HG02610 (cell line): ENCODE data around the gene C1QTNF5.
"Not testable (repeated sequence)": the region's sequence is repeated elsewhere in the genome, so short reads cannot be mapped to it uniquely, and the experiment has no call there.

Source experiments
- ATAC-seq: cut with Tn5 transposase; IDR thresholded peaks from one replicate; pipeline ENCODE4 v1.9.1; 2021; ENCODE audit warnings: mild to moderate bottlenecking, moderate library complexity; ENCODE audit not compliant: unreplicated experiment

C1QTNF5 gene, protein sequence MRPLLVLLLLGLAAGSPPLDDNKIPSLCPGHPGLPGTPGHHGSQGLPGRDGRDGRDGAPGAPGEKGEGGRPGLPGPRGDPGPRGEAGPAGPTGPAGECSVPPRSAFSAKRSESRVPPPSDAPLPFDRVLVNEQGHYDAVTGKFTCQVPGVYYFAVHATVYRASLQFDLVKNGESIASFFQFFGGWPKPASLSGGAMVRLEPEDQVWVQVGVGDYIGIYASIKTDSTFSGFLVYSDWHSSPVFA

DNA sequence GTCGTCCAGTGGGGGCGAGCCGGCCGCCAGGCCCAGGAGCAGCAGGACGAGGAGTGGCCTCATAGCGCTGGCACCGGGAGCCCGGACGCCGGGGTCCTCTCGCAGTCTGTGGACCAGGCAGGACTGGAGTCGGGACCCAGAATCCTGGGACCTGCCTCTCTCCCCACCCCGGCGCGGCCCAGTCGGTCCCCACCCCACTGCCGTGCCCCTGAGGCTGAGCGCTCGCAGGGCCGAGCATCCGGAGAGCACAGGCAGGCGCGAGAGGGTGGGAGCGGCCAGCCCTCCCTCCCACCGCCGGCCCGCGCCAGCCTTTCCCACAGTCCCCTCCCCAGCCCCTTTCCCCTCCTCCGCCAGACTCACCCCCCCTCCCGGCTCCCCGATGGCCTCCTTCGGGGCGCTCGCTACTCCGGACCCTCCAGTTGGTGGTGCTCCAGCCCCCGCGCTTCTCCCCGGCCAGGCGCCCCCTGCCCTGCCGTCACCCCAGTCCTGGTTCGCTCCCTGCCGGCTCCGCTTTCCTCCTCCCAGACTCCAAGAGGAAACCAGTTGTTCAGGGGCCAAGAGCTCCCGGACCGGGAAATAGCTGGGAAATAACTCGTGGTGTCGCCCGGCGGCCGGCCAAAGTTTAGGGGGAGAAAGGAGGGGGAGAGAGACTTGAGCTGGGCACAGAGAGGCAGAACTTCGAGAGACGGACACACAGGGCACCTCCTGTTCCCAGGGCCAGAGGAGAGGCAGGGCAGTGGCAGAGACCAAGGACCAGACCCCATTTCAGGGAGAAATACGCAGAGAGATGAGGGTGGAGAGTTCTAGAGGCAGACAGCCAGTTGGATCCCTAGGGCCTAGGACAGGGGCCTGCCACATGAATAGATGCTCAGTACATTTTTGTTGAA, at the start of gene C1QTNF5:
Gene C1QTNF5, minus strand, starts transcription at position 549 of the 887 bp plus-strand sequence. Its CDS starts 486 bp downstream, at position 63.
- no peak for ATAC-seq

DNA sequence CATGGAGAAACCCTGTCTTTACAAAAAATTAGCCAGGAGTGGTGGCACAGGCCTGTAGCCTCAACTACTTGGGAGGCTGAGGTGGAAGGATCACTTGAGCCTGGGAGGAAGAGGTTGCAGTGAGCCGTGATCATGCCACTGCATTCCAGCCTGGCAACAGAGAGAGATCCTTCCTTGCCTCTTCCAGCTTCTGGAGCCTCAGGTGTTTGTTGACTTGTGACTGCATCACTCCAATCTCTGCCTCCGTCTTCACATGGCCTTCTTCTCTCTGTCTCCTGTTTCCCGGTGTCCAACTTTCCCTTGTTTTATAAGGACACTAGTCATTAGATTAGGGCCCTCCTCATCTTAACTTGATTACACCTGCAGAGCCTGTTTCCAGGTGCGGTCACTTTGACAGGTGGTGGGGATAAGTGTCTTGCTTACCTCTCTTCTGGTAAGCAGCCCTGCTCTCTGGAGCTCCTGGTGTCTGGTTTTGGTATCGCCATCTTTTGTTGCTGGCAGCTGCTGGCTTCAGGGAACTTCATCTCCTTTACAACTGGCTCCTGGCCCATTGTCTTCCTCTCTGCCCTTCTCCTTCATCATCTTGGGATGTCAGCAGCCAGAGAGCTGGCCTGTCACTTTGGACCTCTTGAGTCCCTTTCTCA, 49.0 kb upstream of the C1QTNF5 start:
- ATAC-seq, result no peak

DNA sequence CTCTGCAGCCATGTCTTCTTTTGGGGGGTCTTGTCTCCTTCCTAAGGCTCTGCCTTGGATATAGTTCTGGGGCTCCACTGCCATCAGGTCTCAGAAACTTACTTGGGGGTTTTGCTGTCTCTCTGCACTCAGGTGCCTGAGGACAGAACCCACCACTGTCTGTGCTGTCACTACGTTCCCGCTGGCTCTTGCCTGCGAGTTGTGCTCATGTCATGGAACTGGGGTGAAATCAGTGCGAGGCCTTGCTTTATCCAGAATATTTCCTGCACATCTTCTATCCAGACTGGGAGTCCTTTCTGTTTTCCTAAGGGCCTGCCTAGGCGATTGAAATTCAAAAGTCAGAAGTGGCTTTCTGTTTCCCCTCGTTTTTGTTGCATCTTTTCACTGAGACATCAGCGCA, 47.4 kb upstream of the C1QTNF5 start:
- ATAC-seq, result no peak

DNA sequence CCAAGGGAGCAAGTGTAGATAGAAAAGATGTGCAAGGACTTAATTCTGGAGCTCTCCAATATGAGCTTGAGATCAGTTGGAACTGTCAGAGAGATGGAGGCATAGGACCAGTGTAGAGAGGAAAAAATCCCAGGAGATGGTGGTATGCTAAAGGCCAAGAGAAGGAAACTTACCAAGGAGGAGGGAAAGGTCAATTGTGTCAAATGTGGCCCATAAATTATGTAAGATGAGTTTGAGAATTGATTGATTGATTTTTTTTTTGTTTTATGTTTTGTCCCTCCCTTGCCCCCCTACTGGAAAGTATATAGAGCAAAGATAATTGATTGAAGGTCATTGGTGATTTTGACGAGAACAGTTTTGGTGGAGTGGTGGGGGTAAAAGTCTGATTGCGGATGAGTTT, 43.6 kb upstream of the C1QTNF5 start:
- ATAC-seq, result no peak

DNA sequence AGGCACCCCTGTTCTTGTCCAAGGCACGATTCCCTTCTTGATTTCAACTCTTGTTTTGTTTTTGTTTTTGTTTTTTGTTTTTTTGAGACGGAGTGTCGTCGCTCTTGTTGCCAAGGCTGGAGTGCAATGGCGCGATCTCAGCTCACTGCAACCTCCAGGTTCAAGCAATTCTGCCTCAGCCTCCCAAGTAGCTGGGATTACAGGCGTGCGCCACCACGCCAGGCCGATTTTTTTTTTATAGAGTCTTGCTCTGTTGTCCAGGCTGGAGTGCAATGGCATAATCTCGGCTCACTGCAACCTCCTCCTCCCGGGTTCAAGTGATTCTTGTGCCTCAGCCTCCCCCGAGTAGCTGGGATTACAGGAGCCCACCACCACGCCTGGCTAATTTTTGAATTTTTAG, 41.8 kb upstream of the C1QTNF5 start:
- ATAC-seq, result not testable (repeated sequence)

DNA sequence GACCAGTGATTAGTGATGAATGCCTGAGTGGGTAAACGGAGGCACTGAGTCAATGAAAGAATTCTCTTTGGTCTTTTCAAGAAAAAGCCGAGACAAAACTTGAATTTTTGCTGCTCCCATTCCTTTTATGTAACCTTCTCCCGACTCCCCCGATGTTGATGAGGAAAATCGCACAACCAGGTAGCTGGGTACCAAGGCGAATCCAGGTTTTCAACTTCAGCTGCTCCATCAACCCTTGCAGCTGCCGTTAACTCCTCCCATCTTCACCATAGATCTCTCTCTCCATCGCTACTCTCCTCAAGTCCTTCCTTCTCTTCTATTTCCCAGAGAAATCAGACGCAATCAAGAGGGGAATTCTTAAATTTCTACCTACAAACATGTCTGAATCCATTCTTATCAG, 41.4 kb upstream of the C1QTNF5 start:
- ATAC-seq, result no peak

DNA sequence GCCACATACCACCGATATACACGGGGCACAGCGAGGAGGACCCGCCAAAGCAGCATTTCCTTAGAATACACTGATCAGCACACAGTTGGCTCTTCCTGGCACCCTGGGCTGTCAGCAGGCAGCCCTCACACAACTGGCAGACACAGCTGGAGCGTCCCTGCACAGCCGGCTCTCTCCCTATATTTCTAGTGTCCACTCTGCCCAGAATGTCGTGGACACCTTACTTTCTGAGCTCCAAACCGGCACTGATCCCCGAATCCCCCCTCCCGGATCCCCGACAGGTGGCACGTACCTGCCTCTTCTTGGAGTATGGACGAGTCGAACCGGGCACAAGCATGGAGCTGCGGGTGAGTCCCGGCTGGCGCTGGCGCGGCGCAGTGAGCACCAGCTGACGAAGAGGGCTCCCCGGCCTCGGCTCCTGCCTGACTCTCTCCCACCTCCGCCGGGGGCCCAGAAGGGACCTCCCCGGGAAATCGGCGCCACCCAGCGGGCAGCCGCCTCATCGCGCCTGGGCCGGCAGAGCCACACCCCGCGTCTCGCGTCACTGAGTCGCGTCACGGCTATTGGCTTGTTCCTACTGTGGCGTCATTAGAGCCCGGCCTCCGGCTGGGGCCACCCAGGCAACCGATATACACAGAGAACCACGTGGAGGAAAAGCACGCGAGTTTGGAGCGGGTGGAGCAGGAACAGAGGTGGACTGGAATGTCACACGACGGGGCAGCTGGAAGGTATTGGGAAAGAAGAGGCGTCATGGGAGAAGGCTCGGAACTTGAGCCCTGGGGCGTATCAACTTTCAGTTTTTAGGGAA, 40.7 kb upstream of the C1QTNF5 start, which contains the start of gene USP2:
Gene USP2, minus strand, starts transcription at position 510 of the 808 bp plus-strand sequence. CDS start 8,210 bp downstream, outside the sequence.
- peak; percentile 93 for ATAC-seq

DNA sequence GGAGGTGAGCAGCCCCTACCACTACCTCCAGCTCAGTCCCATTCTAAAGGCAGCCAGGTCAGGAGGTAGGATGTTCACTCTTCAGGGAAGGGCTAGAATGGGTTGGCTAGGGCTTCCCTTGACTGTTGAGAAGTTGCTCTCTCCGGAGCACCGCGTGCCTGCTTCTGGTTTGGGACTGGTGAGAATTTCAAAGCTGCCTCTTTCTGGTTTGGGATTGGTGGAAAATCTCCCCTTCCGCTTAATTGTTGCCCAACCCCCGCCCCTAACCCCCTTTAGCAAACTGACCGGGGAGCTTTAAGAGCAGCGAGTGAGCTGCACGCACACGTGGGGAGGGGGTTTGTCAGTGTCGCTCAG, 40.1 kb upstream of the C1QTNF5 start:
- ATAC-seq, result no peak

DNA sequence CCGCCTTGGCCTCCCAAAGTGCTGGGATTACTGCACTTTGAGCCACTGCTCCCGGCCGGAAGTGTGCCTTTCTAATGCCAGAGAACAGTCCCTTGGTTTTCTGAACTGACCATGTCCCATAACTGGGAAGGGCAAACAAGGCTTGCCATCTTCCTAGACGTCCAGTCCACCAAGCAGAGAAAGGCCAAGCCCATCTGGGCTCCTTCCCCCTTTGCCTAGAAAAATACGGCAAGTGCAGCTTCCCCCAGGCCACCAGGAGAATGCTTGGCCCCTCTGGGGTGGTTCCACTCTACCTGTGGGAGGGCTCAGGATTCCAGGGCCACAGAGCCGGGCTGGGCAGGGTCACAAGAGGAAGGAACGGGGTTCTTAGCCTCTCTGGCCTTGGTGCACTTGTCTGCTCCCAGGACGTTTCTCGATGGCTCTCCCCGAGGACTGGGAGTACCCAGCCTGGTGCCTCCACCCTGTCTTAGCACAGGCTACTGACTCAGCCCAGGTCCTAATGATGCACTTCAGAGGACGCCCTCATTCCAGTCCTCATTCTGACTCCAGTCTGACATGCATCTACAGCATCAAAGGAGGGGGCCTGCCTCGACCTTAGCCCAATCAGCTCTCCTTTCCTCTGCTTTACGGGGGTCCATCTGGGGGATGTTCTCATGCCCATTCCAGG, 39.6 kb upstream of the C1QTNF5 start:
- ATAC-seq, result no peak

DNA sequence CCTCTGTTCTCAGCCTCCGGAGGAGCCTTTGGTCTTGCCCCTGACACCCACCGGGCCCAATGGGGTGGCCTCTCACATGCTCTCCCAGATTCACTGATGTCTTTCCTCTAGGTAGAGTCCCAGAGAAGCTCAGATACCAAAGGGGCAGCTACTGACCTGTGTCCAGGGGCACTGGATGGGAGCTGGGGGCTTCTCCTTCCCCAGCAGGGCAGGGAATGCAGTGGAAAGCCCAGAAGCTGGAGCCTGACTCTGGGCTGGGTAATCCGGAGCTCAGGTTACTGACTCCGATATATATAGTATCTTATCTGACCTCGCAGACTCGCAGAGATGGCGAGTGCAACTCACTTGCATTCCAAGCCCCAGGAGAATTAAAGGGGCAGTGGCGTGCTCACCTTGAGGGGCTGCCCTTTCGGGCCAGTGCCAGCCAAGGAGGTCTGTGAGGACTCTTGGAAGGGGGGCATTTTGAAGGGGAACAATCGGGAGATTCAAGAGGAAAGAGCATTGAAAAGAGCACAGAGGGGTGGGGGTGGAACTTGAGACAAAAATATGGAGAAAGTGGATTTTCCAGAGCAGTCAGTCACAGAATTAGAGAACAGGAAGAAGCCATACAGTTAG, 38.3 kb upstream of the C1QTNF5 start:
- ATAC-seq, result no peak

DNA sequence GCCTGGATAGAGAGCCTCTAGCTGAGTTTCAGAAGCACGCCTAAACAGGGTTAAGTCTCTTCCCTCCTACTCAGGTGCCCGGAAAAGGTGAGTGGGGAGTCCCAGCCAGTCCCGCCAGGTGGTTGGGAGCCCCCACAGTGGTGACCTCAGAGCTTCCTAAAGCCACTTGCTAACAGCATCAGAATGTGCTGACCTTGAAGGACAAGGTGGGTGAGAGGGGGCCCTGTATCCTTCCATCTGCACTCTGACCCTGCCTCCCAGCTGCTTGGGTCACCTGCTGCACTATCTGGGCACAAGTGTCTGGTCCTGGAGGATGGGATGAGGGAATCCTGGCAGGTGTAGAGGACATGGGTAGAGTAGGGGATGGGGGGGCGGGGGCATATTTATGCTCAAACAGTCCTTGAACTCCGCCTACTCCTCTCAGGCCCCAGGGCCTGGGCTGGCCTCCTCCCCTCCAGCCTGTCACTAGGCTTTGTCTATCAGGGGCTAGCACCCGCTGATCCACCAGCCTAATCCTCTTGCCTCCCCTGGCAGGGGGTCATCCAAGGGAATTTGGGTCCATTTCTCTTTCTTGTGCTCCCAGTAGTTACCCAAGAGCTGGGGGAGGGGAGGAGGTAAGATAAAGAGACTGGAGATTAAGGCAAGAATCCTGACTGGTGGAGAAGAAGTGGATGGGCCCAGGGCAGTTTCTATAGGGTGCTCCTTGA, 37.4 kb upstream of the C1QTNF5 start:
- ATAC-seq, result no peak

DNA sequence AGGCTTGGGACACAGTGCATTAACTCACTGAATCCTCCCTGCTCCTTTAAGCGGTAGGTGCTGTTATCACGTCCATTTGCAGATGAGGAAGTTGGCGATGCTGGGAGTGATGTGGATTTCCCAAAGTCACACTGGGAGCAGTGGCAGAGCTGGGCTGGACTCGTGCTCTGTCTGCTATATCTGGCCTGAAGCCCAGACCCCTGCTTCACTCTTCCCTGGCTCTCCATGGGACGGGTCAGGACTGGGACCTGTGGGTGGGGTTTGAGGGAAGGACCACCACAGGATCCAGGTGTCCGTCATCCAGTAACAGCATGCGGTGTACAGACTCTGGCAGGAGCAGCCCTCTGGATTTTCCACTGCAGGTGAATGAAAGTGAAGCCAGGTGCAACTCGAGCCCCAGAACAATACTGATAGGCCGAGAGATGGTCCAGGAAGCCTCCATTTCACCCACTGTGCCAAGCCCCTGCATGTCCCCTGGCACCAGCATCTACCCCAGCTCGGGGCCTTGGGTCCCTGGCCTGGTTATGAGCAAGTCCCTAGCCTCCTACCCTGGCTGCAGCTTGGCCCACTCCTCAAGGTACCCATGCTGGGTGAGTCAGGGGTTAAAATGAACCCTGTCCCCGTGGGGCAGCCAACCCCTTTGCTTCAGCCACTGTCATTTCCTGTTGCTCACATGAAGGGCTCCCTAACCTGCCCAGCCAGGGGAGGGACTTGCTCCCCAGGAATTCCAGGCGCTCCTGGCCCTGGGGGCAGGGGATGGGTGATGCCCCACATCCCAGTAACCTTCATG, 36.6 kb upstream of the C1QTNF5 start:
- no peak for ATAC-seq

DNA sequence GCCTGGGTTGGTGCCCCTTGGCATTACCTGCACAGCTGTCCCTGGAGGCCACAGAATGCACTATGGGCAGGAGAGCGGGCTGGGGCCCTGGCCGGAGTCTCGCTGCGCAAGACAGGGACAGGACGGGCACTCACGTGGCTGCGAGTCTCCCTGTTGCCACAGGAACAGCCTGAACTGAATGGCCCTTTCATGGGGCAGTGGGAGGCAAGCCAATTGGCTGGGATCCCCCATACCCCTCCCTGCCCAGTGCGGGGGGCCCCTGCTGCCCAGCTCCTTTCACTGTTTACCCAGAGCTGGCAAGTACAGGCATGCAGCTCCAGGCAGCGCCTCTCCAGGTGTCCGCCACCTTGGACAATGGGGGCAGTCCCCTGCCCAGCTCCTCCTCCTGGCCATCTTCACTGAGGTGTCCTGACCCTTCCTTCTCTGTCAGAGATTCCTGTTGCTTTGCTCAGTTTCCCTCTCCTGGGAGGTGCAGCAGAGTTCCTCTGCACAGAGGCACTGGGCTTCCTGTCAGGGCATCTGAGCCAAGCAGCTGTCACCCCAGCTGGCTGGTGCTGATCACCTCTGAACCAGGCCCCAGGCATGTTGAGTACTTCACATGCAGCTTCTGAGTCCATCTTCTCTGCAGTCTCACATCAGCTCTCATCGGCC, 35.6 kb upstream of the C1QTNF5 start:
- no peak for ATAC-seq

DNA sequence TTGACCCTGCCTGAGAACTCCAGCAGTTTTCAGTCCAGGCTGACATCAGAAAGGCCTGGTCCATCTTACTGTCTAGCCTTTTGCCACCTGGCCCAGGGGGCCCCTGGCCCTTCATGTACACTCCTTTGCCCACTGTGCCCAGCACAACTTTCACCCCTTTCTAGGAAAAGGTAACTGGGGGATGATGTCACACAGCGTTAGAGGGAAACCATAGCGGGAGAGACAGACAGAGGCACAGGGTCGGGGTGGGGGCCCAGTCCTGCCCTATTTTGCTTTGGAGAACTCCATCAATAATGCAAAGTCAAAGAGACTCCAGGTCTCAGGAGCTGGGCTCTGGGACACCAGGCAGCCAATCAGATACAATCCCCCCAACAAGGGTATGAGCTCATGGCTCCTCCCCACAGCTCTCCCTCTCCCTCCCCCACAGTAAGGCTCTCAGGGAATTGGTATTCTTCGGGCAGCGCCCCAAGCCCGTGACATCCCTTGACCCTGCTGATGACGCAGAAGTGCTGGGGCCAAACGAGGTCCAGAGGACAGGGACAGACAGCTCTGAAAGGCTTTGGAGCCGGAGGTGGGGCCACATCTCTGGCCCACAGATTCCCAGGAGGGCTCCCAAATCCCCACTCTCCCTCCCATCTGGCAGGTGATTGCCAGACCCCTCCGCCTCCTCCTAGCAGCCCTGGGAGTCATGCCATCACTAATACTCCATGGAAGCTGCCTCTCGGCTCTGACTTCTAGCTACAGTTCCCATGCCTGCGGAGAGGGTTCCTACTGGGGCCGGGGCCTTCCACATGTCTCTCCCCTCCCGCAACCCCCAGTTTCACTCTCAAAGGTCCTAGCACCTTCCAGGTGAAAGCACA, 34.9 kb upstream of the C1QTNF5 start:
- no peak for ATAC-seq

DNA sequence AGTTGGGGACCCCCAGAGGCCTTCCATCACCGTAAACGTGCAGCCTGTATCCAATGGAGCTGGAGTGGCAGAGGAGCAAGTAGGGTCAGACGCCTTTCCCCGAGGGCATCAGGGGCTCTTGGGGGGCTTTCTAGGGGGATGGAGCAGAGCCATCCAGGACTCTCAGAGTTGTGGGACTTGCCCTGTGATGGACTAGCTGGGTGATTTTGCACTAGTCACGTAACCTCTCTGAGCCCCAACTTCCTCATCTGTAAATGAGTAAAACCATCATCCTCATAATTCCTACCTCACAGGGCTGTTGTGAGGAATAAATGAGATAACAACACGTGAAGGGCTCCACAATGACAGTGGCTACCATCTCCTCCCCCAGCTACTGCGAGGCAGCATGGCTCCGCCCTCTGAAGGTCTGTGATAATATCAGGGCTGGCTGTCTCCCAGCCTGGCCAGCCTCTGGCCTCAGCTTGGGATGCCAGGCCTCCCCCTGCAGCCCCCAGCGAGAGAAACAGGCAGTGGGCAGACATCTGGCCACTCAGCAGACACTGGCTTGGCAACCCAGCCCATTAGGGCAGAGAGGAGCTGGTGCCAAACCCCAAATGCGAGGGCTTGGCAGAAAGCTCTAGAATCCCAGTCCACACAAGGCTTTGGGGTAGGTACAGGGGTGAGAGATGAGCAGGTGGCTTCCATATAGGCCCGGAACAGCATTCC, 34.1 kb upstream of the C1QTNF5 start:
- no peak for ATAC-seq

DNA sequence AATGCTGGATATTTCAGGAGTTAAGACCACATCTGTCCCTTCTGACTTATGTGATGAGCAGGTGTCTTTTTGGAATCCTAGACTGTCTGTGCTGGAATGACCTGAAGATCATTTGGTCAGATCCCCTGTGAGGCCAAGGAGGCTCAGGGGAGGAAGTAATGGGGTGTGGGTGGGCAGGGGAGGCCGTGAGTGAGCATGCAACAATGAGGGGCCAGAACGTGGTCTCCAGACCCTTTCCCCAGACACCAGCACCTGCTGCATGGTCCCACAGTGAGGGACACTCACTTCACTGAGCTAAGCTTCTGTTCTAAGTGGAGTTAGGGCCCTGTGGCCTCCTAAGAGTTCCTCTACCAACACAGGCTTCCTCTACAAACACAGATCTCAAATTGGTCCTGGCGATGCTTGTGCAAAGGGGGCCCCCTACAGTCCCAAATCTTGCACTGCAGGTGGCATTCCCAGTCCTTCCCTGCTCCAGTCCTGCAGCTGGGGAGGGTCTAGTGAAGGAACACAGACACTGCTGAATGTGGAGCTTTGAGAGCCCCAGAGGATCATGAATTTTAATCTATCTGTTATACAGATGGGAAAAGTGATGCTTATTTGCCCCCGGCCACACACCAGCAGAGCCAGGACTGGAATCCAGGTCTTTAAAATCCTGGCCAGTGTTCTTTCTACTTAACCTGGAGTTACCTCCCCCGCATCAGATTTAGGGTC, 33.4 kb upstream of the C1QTNF5 start:
- no peak for ATAC-seq
